ENCODE measurements around the gene ZNF576.
"Not testable (repeated sequence)": the region's sequence is repeated elsewhere in the genome, so short reads cannot be mapped to it uniquely, and the experiment has no call there.

Gene ZNF576

GRCh38 chr19:43643326-43643725 lies 46.9 kb downstream of the ZNF576 start:
- no peaks in the 10 kb centered on the region for H4K20me1 ChIP-seq
- H3K9ac ChIP-seq: no peak overlapping the region
- H3K4me2 ChIP-seq: no peak overlapping the region
- peaks cover 27% of the 10 kb centered on the region for H3K36me3 ChIP-seq
- no peak for TF ChIP-seq Cebpa-rat (IDR thresholded peaks at IDR 0.05)
- H3K4me1 ChIP-seq: peaks cover 18% of the 10 kb centered on the region
- no peak overlapping the region for H3K27ac ChIP-seq
- H3K27me3 ChIP-seq: peaks cover 3% of the 10 kb centered on the region; the same call in 1 of the 2 replicates
- no peaks in the 10 kb centered on the region for H3K9me3 ChIP-seq
- no peak overlapping the region for H3K4me3 ChIP-seq

- H3K4me3 ChIP-seq: no peak overlapping the region
- no peak for TF ChIP-seq Cebpa-rat (IDR thresholded peaks at IDR 0.05)
- H4K20me1 ChIP-seq: no peaks in the 10 kb centered on the region
- H3K4me1 ChIP-seq: peaks cover 10% of the 10 kb centered on the region
- H3K9ac ChIP-seq: no peak overlapping the region
- peaks cover 3% of the 10 kb centered on the region; the same call in 1 of the 2 replicates for H3K27me3 ChIP-seq
- H3K36me3 ChIP-seq: peaks cover 35% of the 10 kb centered on the region
- no peaks in the 10 kb centered on the region for H3K9me3 ChIP-seq
- no peak overlapping the region for H3K4me2 ChIP-seq
- H3K27ac ChIP-seq: no peak overlapping the region
Observed at GRCh38 chr19:43644181-43644580, 47.8 kb downstream of the ZNF576 start.

GRCh38 chr19:43648633-43649032 lies 52.2 kb downstream of the ZNF576 start:
- Histone ChIP-seq H3K4me1 (no peaks in the 10 kb centered on the region), H3K9me3 (no peaks in the 10 kb centered on the region), H3K4me2 (no peak overlapping the region), H3K27ac (no peak overlapping the region), H3K4me3 (no peak overlapping the region), H3K27me3 (no peaks in the 10 kb centered on the region), H3K9ac (no peak overlapping the region), H4K20me1 (no peaks in the 10 kb centered on the region), H3K36me3 (peaks cover 77% of the 10 kb centered on the region)
- no peak for TF ChIP-seq Cebpa-rat (IDR thresholded peaks at IDR 0.05)

- Histone ChIP-seq H3K4me3 (no peak overlapping the region), H3K4me2 (no peak overlapping the region), H3K36me3 (peaks cover 85% of the 10 kb centered on the region), H3K27me3 (no peaks in the 10 kb centered on the region), H3K27ac (no peak overlapping the region), H4K20me1 (no peaks in the 10 kb centered on the region), H3K4me1 (no peaks in the 10 kb centered on the region), H3K9ac (no peak overlapping the region), H3K9me3 (no peaks in the 10 kb centered on the region)
- TF ChIP-seq Cebpa-rat (IDR thresholded peaks at IDR 0.05): no peak
Observed at GRCh38 chr19:43649514-43649913, 53.1 kb downstream of the ZNF576 start.

GRCh38 chr19:43650276-43650675 lies 53.9 kb downstream of the ZNF576 start:
- H3K4me3 ChIP-seq, H3K4me1 ChIP-seq, H3K9me3 ChIP-seq, H3K4me2 ChIP-seq, H4K20me1 ChIP-seq, H3K9ac ChIP-seq, H3K27me3 ChIP-seq, H3K27ac ChIP-seq: not testable (repeated sequence)
- peaks cover 93% of the 10 kb centered on the region for H3K36me3 ChIP-seq

Measured in BLaER1 (cell line).